AG04449 (cell line): ENCODE measurements around the gene CC2D2A.

ENCODE experiments used
- CTCF ChIA-PET: fragments of 350-600 bp; formaldehyde crosslinking; extraction: SDS; loops from one replicate; lab custom pipeline; 2021; ENCODE audit warnings: antibody characterized with exemption; lab: Yijun Ruan, JAX
- POLR2A ChIA-PET: fragments of 400-600, 350-600 bp; formaldehyde crosslinking; extraction: SDS; loops from one replicate; lab custom pipeline; 2020; ENCODE audit warnings: antibody characterized with exemption, inconsistent platforms; lab: Yijun Ruan, JAX
- DNase-seq: peaks from one replicate; pipeline ENCODE4 v3.0.0-alpha.2; 2010; ENCODE audit warnings: low read depth, low spot score
- H3K4me3 ChIP-seq: 2 replicates; pipeline ENCODE4 v1.5.1; 2011; ENCODE audit warnings: low read depth, mild to moderate bottlenecking, control low read depth, low read length
- TF ChIP-seq, protein P1 (sequence below): IDR thresholded peaks from one replicate; pipeline ENCODE4 v1.5.1; 2011; ENCODE audit warnings: mild to moderate bottlenecking, moderate library complexity, low read length, control low read depth, inconsistent platforms; ENCODE audit not compliant: insufficient read depth; ENCODE audit errors: missing control alignments

CC2D2A gene

DNA sequence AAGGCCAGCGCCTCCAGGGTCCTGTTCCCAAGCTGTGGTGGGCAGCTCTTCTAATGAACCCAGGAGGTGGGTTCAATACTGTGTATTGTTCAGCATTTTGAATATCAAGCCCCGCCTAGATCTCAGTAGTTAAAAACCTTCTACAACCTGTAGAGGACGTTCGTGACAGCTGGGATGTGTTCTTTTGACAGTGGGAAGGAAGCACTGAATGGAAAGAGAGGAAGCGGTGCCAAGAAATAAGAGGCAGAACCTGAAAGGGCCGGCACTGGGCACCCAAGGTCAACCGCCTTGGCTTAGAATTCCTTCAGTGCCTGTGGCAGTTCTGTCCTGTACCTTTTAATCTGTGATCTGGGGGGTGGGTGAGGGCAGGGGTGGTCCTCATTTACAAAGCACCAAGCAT lies 73.1 kb downstream of the CC2D2A start:
- CTCF ChIA-PET = no interaction called here
- POLR2A ChIA-PET = no interaction called here
- TF ChIP-seq, protein P1, sequence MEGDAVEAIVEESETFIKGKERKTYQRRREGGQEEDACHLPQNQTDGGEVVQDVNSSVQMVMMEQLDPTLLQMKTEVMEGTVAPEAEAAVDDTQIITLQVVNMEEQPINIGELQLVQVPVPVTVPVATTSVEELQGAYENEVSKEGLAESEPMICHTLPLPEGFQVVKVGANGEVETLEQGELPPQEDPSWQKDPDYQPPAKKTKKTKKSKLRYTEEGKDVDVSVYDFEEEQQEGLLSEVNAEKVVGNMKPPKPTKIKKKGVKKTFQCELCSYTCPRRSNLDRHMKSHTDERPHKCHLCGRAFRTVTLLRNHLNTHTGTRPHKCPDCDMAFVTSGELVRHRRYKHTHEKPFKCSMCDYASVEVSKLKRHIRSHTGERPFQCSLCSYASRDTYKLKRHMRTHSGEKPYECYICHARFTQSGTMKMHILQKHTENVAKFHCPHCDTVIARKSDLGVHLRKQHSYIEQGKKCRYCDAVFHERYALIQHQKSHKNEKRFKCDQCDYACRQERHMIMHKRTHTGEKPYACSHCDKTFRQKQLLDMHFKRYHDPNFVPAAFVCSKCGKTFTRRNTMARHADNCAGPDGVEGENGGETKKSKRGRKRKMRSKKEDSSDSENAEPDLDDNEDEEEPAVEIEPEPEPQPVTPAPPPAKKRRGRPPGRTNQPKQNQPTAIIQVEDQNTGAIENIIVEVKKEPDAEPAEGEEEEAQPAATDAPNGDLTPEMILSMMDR = no peak
- DNase-seq = no peak
- no peak overlapping the region for H3K4me3 ChIP-seq

DNA sequence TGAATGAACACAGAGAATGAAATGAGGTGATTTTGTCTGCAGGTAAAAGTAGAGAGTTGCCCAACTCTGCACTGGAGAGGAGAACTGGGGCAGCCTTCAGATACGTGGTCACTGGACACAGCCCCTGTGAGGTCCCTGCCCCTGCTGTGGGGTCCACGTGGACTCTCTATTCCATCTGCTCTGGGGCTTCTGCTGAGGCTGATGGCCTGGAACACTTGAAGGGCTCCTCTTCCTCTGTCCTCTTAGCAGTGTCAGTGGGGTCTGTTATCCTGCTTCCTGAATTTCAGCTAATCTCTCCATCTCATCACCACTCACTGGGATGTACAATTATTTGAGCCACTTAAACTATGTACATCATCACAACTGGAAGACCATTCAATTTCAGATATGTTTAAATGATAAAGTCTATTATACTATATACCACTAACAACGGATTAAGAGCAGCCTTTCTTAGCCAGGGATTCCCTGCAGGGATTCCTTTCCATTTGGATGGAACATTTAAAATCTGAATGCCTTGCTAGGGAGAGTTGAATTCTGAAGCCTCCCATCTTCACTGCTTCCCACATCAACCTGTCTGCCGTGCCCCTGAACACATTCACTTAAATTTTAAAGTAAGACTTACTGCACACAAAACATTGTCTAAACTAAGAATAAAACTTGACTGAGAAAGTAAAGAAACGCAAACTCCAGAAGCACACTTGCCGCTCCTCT lies 74.0 kb downstream of the CC2D2A start:
- TF ChIP-seq, protein P1 = no peak
- POLR2A ChIA-PET = no interaction called here
- CTCF ChIA-PET = no interaction called here
- no peak for DNase-seq
- no peak overlapping the region for H3K4me3 ChIP-seq

DNA sequence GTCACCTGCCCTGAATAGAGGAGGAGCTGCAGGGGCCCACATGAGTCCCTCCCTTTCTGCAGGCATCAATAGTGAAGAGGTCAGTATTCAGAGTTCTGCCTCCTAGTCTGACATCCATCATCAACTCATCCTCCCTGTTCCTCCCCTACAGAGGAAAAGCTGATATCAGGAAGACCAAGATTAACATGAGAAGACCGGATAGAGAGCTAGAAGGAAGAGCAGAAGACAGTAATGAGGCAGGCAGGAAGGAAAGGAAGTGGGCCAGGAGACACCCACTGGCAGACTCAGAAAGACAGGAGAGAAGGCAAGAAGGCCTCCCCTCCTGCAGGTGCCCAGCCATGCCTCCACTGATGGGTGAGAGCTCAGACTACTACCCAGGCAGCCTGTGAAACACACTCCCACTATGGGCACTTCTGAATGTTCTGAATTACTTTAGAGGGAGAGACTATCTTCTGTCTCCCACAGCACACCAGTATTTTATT lies 74.6 kb downstream of the CC2D2A start:
- no peak for DNase-seq
- TF ChIP-seq, protein P1 = no peak
- CTCF ChIA-PET = no interaction called here
- POLR2A ChIA-PET = no interaction called here
- H3K4me3 ChIP-seq = no peak overlapping the region

DNA sequence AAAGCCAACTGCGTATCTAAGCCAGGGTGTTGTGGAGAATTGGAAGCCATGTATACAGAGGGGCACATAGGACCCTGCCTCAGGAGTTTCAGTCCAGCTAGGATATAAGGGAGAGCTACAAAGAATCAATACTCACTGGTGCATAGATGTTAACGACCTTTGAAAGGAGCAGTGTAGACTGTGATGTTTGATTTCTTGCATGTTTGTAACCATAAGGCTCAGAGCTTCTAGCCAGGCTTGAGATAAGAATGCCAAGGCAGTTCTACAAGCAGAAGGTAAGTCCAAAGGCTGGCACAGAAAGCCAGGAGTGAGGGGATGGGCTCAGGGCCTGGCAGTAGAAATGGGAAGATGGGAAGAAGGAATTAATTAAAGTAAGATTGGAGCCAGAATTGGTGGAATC lies 75.7 kb downstream of the CC2D2A start:
- H3K4me3 ChIP-seq = no peak overlapping the region
- POLR2A ChIA-PET = no interaction called here
- TF ChIP-seq, protein P1 = no peak
- no peak for DNase-seq
- CTCF ChIA-PET = interaction anchor here (1.5 kb wide), 1 partner anchor 10 kb away, joined by 6 read pairs; no protein-coding TSS in a partner anchor

DNA sequence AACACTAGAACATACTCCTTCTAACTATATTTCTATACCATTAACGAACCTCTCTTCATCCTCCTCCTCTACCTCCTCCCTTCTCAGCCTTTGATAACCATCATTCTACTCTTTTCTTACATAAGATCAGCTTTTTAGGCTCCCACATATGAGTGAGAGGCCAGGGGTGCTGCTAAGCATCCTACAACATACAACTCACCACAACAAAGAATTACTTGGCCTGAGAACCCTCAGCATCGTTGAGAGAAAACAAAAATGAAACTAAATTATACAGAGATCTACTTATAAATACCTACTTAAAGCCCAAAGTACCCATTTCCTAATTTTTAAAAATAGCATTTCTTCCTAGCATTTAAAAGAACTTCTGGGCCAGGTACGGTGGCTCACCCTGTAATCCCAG lies 77.7 kb downstream of the CC2D2A start:
- POLR2A ChIA-PET = no interaction called here
- CTCF ChIA-PET = no interaction called here
- TF ChIP-seq, protein P1 = no peak
- H3K4me3 ChIP-seq = no peak overlapping the region
- no peak for DNase-seq

DNA sequence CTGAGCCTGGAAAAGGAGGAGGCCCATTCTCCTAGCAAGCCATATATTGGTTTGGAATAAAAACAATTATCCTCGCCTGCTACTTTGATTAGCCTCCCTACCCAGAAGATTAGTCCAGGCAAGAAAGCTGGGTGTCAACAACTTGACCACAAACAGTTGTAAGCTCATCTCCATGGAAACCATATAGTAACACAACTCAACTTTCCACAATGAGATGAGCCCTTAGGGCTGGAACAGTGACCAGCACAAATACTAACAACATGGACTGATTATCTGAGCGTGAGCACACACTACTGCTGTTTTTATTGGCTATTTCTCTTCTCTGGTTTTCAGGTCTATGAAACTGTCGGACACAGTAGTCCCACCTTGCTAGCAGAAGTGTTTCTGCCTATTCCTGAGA lies 80.8 kb downstream of the CC2D2A start:
- no peak overlapping the region for H3K4me3 ChIP-seq
- TF ChIP-seq, protein P1 = no peak
- ChIA-PET POLR2A (no interaction called here), CTCF (no interaction called here)
- no peak for DNase-seq
